Measurements from ENCODE around the gene HIC2. TPM values are rescaled to one million over a fixed set of nuclear protein-coding genes. Genes with fewer than 3 reads are reported as not detected.

Gene HIC2
- total and polyA plus RNA-seq, 9 of the 15 experiments (the other 6 are each of a cell fraction or from before 2014, with no cell fraction given): 1.7 to 117 (median 35.5) TPM

DNA sequence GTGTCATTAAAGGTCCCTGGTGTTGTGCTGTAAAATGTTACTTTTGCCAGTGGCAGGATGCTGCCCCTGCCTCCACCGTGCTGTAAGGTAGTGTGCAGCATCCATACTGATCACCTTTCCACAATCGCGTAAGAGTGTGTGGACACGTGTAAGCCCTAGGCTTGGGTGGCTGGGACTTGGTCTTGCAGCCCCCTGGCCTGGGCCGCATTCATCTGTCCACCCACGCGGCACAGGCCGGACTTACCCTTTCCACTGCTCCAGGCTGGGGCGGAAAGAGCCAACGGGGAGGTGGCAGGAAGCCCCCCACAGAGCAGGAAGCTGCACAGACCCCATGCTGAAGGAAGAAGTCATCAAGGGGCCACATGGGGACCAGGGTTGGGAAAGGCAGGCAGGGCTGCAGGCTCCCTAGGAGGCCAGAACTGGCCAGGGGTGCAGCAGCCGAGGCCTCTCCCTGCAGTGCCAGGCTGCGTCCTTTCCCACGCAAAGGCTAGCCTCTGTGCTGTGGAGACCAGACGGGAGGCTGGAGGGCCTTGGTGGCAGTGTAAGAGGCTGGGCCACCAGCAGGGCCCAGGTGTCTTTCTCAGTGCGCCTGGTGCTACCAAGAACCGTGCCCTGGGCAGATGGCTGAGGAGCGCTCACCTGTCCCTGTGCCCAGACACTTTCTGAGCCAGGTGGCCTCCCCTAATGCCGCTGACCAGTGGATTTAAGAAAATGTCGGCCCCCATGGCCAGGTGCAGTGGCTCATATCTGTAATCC, 38.3 kb downstream of the HIC2 start (continued):
- no peak for TF ChIP-seq GATA2 (CRISPR knock-in tag; IDR thresholded peaks at IDR 0.05)
- TF ChIP-seq HINFP (tag; conservative IDR thresholded peaks at IDR 0.05; ENCODE audit: low read depth): no peak
- no peak for TF ChIP-seq ESRRA (IDR thresholded peaks at IDR 0.05; ENCODE audit: borderline replicate concordance, low read depth)
- TF ChIP-seq ZEB2 (IDR thresholded peaks at IDR 0.05): no peak
- TF ChIP-seq, protein P1, sequence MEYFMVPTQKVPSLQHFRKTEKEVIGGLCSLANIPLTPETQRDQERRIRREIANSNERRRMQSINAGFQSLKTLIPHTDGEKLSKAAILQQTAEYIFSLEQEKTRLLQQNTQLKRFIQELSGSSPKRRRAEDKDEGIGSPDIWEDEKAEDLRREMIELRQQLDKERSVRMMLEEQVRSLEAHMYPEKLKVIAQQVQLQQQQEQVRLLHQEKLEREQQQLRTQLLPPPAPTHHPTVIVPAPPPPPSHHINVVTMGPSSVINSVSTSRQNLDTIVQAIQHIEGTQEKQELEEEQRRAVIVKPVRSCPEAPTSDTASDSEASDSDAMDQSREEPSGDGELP (CRISPR knock-in tag; IDR thresholded peaks at IDR 0.05; ENCODE audit: borderline replicate concordance): peak; percentile 9; the same call in 1 of the 2 replicates
- TF ChIP-seq DMBX1 (CRISPR knock-in tag; IDR thresholded peaks at IDR 0.05; ENCODE audit: borderline replicate concordance): no peak
- no peak for TF ChIP-seq KLF10 (CRISPR knock-in tag; IDR thresholded peaks at IDR 0.05)
- TF ChIP-seq SRSF3 (IDR thresholded peaks at IDR 0.05; ENCODE audit: insufficient read depth, low read length): 0 out of 2 replicates have a peak, but pooled peaks have one; percentile 31
- no peak for TF ChIP-seq THAP7 (CRISPR knock-in tag; IDR thresholded peaks at IDR 0.05)
- peak; percentile 22 for TF ChIP-seq RBBP5 (IDR thresholded peaks at IDR 0.05; ENCODE audit: borderline replicate concordance, insufficient read depth, low read length, poor library complexity, severe bottlenecking)
- TF ChIP-seq HDAC2 (IDR thresholded peaks at IDR 0.05): no peak
- TF ChIP-seq POLR2G (IDR thresholded peaks at IDR 0.05; ENCODE audit: low read depth, low read length): peak; percentile 71
- peak; percentile 84 for TF ChIP-seq WHSC1 (IDR thresholded peaks at IDR 0.05; ENCODE audit: low read length)
- TF ChIP-seq TBP (optimal IDR thresholded peaks at IDR 0.05; ENCODE audit: low read depth, low read length): no peak
- TF ChIP-seq MAZ (CRISPR knock-in tag; conservative IDR thresholded peaks at IDR 0.05 in 1 of 2, IDR thresholded peaks at IDR 0.05 in 1 of 2): 0 out of 4 replicates have a peak, but pooled peaks of 1 of the 2 experiments have one; percentile 32
- TF ChIP-seq POLR2B (IDR thresholded peaks at IDR 0.05; ENCODE audit: low read depth, partially characterized antibody): no peak
- TF ChIP-seq ETS1 (conservative IDR thresholded peaks at IDR 0.05; ENCODE audit: control insufficient read depth, low read depth, low read length): no peak
- no peak for TF ChIP-seq KDM1A (IDR thresholded peaks at IDR 0.05)
- no peak for TF ChIP-seq ZC3H11A (IDR thresholded peaks at IDR 0.05; ENCODE audit: low read depth, low read length)
- 0 out of 2 replicates have a peak, but pooled peaks have one; percentile 63 for TF ChIP-seq ZBTB9 (CRISPR knock-in tag; IDR thresholded peaks at IDR 0.05)
- TF ChIP-seq ZNF785 (CRISPR knock-in tag; IDR thresholded peaks at IDR 0.05): peak; percentile 11; the same call in 1 of the 2 replicates
- TF ChIP-seq XRCC3 (IDR thresholded peaks at IDR 0.05): no peak
- TF ChIP-seq KLF1 (tag; IDR thresholded peaks at IDR 0.05): 0 out of 2 replicates have a peak, but pooled peaks have one; percentile 18

Measured in K562 (cell line).